22Rv1 (cell line): ENCODE data around the gene CCDC102B.

Experiments
- ZFX ChIP-seq: fragments of 450-650 bp; IDR thresholded peaks from 2 replicates; pipeline ENCODE4 v1.6.1; 2017; ENCODE audit warnings: antibody characterized with exemption, borderline replicate concordance
- TF ChIP-seq, protein P1 (sequence below): fragments of 450-650 bp; IDR thresholded peaks from 2 replicates; pipeline ENCODE4 v1.5.1; 2017; ENCODE audit warnings: mild to moderate bottlenecking

DNA sequence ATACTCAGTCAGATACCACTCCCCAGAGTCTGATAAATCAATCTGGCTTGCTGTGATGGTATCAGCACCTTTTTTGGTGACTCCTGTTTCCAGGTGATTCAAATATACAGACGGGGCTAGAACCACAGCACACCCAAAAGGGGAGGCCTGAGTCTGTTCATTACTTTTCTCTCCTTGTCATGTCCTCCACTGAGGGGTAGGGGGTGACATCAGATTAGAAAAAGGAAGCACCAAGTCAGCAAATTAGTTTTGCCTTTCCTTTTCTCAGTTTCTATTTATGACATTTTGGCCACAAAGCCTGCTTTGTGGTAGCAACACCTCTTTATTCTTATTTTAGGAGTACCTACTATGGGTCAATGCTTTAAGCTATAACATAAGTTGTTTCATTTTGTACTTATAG lies 127.4 kb downstream of the CCDC102B start:
- TF ChIP-seq, protein P1, sequence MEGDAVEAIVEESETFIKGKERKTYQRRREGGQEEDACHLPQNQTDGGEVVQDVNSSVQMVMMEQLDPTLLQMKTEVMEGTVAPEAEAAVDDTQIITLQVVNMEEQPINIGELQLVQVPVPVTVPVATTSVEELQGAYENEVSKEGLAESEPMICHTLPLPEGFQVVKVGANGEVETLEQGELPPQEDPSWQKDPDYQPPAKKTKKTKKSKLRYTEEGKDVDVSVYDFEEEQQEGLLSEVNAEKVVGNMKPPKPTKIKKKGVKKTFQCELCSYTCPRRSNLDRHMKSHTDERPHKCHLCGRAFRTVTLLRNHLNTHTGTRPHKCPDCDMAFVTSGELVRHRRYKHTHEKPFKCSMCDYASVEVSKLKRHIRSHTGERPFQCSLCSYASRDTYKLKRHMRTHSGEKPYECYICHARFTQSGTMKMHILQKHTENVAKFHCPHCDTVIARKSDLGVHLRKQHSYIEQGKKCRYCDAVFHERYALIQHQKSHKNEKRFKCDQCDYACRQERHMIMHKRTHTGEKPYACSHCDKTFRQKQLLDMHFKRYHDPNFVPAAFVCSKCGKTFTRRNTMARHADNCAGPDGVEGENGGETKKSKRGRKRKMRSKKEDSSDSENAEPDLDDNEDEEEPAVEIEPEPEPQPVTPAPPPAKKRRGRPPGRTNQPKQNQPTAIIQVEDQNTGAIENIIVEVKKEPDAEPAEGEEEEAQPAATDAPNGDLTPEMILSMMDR = peak; percentile 30
- no peak for TF ChIP-seq ZFX
